OCI-LY1 (cell line): ENCODE measurements around the gene CD276.

Experiments
- H2AFZ ChIP-seq: fragments of 200-600 bp; sonication (generic), shearing (Covaris generic); 2 replicates; pipeline ENCODE4 v1.6.0; 2014; ENCODE audit warnings: antibody characterized with exemption, mild to moderate bottlenecking, low read length
- H3F3A ChIP-seq: fragments of 200-600 bp; sonication (generic), shearing (Covaris generic); 2 replicates; pipeline ENCODE4 v1.6.0; 2014; ENCODE audit warnings: mild to moderate bottlenecking, antibody characterized with exemption, low read length, moderate library complexity; ENCODE audit not compliant: insufficient read depth
- H3K27ac ChIP-seq: fragments of 200-600 bp; sonication (generic); 2 replicates; pipeline ENCODE4 v1.5.1; 2014; ENCODE audit warnings: low read length, mixed run types, mild to moderate bottlenecking, low read depth; ENCODE audit not compliant: poor library complexity, severe bottlenecking
- H3K27me3 ChIP-seq: fragments of 200-600 bp; sonication (generic); 2 replicates; pipeline ENCODE4 v1.6.0; 2014; ENCODE audit warnings: antibody characterized with exemption, mild to moderate bottlenecking, low read length, moderate library complexity; ENCODE audit not compliant: insufficient read depth
- H3K36me3 ChIP-seq: fragments of 200-600 bp; sonication (generic); 2 replicates; pipeline ENCODE4 v1.6.1; 2014; ENCODE audit warnings: mild to moderate bottlenecking, antibody characterized with exemption, low read length, moderate library complexity, mixed read lengths; ENCODE audit not compliant: insufficient read depth
- H3K4me1 ChIP-seq: fragments of 200-600 bp; sonication (generic); 2 replicates; pipeline ENCODE4 v1.5.1; 2014; ENCODE audit warnings: mild to moderate bottlenecking, low read length, moderate library complexity; ENCODE audit not compliant: insufficient read depth, severe bottlenecking
- H3K4me2 ChIP-seq: fragments of 200-600 bp; sonication (generic), shearing (Covaris generic); 2 replicates; pipeline ENCODE4 v1.6.1; 2014; ENCODE audit warnings: low read length
- H3K4me3 ChIP-seq: fragments of 200-600 bp; sonication (generic); 2 replicates; pipeline ENCODE4 v1.5.1; 2014; ENCODE audit warnings: low read length, low read depth, mild to moderate bottlenecking, mixed read lengths; ENCODE audit not compliant: poor library complexity, severe bottlenecking
- H3K79me2 ChIP-seq: fragments of 200-600 bp; shearing (Covaris generic); 2 replicates; pipeline ENCODE4 v1.6.1; 2016; ENCODE audit warnings: mixed run types, low read length, mixed read lengths; ENCODE audit not compliant: insufficient read depth
- H3K9ac ChIP-seq: fragments of 200-600 bp; sonication (generic), shearing (Covaris generic); 2 replicates; pipeline ENCODE4 v1.6.1; 2014; ENCODE audit warnings: mild to moderate bottlenecking, low read length, mixed read lengths
- H3K9me2 ChIP-seq: fragments of 200-600 bp; sonication (generic), shearing (Covaris generic); 2 replicates; pipeline ENCODE4 v1.6.1; 2014; ENCODE audit warnings: low read depth, mild to moderate bottlenecking, low read length, mixed read lengths
- H3K9me3 ChIP-seq: fragments of 200-600 bp; shearing (Covaris generic); 2 replicates; pipeline ENCODE4 v1.6.1; 2014; ENCODE audit warnings: low read length, mixed read lengths
- H4K20me1 ChIP-seq: fragments of 200-600 bp; sonication (generic), shearing (Covaris generic); 2 replicates; pipeline ENCODE4 v1.6.0; 2016; ENCODE audit warnings: mild to moderate bottlenecking, low read length; ENCODE audit not compliant: insufficient read depth
- CTCF ChIP-seq: fragments of 200-600 bp; sonication (generic), shearing (Covaris generic); IDR thresholded peaks from 2 replicates; pipeline ENCODE4 v1.5.1; 2017; ENCODE audit warnings: mild to moderate bottlenecking, antibody characterized with exemption, low read length, moderate library complexity, mixed read lengths
- EZH2 ChIP-seq: fragments of 200-600 bp; sonication (generic), shearing (Covaris generic); IDR thresholded peaks from 2 replicates; pipeline ENCODE4 v1.8.0; 2017; ENCODE audit warnings: borderline replicate concordance, mixed run types, mild to moderate bottlenecking, antibody characterized with exemption, low read length, moderate library complexity, mixed read lengths

Gene CD276

GRCh38 chr15:73752806-73753193 lies 68.6 kb downstream of the CD276 start:
- Histone ChIP-seq H3K9me3 (no peaks in the 10 kb centered on the region), H3K79me2 (no peaks in the 10 kb centered on the region), H3K9ac (no peak overlapping the region), H3K36me3 (no peaks in the 10 kb centered on the region), H3K4me1 (no peaks in the 10 kb centered on the region), H3K4me2 (no peak overlapping the region), H3K27ac (no peak overlapping the region), H3K9me2 (no peaks in the 10 kb centered on the region), H2AFZ (no peak overlapping the region), H3K27me3 (no peaks in the 10 kb centered on the region), H4K20me1 (no peaks in the 10 kb centered on the region), H3K4me3 (no peak overlapping the region), H3F3A (no peaks in the 10 kb centered on the region)
- TF ChIP-seq EZH2 (no peak), CTCF (no peak)

DNA sequence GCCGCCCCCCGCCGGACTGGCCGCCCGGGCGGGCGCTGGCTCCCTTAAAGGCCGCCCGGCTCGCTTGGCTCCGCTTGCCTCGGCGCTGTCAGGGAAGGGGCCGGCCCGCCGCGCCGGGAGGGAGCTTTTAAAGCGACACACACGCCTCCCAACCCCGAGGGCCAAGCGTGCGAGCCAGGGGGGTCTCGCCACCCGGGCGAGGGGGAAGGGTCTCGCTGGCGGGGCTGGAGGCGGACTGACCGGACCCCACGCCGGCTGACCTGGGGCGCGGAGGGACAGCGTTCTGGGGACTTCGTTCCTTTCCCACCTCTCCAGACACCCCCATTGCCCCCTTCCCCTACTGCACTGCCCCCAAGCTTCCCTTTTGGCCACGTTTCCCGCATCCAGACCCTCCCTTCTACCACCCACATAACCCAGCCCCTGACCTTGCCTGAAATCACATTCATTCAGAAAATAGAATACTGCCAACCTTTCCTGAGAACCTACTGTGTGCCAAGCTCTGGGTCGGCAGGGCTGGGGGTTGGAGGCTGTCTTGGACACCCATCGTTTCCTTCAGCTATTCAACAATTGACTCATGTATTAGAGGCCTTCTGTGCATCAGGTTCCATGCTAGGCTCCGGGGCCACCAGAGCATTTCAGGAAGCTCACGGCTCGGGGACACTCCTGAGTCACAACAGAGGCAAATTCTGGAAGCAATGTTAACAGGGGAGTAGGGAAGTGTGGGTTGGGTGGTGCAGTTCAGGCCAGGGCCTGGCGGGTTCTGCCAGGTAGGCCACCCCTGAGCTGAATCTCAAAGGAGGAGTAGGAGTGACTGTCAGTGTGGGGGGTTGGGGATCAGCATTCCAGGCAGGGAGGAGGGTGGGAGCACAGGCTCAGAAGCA lies 69.3 kb downstream of the CD276 start, which contains the start of gene INSYN1:
TSS of gene INSYN1 (minus strand) at position 102 of the 881 bp plus-strand sequence. CDS start 2,221 bp downstream, outside the sequence.
- no peaks in the 10 kb centered on the region for H3K9me2 ChIP-seq
- no peaks in the 10 kb centered on the region for H3K9me3 ChIP-seq
- H2AFZ ChIP-seq = no peak within 1 kb of the TSS
- H3K9ac ChIP-seq = no peak within 1 kb of the TSS
- no peaks in the 10 kb centered on the region for H3K36me3 ChIP-seq
- TF ChIP-seq EZH2 = no peak
- TF ChIP-seq CTCF = no peak
- no peaks in the 10 kb centered on the region for H3K27me3 ChIP-seq
- H4K20me1 ChIP-seq = no peaks in the 10 kb centered on the region
- H3K4me2 ChIP-seq = no peak within 1 kb of the TSS
- H3K79me2 ChIP-seq = no peaks in the 10 kb centered on the region
- H3K27ac ChIP-seq = no peak within 1 kb of the TSS
- no peaks in the 10 kb centered on the region for H3K4me1 ChIP-seq
- no peak within 1 kb of the TSS for H3K4me3 ChIP-seq
- H3F3A ChIP-seq = no peaks in the 10 kb centered on the region

- Histone ChIP-seq H3K9ac (no peak overlapping the region), H3K9me2 (no peaks in the 10 kb centered on the region), H3K4me2 (no peak overlapping the region), H3K4me1 (no peaks in the 10 kb centered on the region), H3K36me3 (no peaks in the 10 kb centered on the region), H3F3A (no peaks in the 10 kb centered on the region), H3K27me3 (no peaks in the 10 kb centered on the region), H3K9me3 (no peaks in the 10 kb centered on the region), H2AFZ (no peak overlapping the region), H4K20me1 (no peaks in the 10 kb centered on the region), H3K4me3 (no peak overlapping the region), H3K79me2 (no peaks in the 10 kb centered on the region), H3K27ac (no peak overlapping the region)
- TF ChIP-seq CTCF (no peak), EZH2 (no peak)
Observed at GRCh38 chr15:73754461-73754860, 70.3 kb downstream of the CD276 start.
